GM18858 (cell line): ENCODE data around the gene DOK7.

ENCODE experiments used
- ATAC-seq: cut with Tn5 transposase; IDR thresholded peaks from one replicate; pipeline ENCODE4 v1.9.1; 2021; ENCODE audit not compliant: unreplicated experiment

DOK7 gene

DNA sequence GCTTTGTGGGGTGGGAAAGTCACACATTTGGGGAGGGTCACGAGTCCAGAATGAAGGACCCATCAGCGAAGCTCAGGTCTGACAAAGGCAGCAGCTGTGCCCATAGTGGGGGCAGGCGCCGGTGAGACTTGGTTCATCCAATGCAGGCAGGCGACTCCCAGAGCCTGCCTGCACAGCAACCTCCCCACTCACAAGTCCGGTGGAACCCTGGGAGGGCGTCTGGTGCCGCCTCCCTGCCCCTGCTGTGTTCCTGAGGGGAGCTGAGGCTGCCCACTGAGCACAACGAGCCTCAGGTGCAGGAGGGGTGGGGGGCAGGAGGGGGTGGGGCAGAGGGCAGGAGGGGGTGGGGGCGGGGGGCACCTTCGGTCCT, 55.4 kb downstream of the DOK7 start:
- no peak for ATAC-seq

DNA sequence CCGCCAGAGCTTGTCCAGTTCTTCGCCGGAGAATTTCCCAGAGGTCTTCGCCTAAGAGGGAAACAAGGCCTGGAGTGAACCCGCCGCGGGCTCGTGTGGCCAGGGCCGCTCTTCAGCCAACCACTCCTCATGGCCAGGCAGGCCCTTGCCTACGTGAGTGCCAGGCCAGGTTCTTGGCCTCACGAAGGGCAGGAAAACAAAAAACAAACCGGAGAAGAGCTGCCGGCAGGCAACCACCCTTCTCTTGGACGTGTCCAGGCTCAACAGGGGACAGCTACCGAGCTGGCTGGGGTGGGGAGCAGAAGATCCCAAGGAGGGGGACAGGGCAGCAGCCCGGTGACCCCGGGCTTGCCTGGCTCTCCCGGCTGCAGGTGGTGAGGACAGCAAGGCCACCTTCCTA, 55.8 kb downstream of the DOK7 start:
- ATAC-seq = no peak

DNA sequence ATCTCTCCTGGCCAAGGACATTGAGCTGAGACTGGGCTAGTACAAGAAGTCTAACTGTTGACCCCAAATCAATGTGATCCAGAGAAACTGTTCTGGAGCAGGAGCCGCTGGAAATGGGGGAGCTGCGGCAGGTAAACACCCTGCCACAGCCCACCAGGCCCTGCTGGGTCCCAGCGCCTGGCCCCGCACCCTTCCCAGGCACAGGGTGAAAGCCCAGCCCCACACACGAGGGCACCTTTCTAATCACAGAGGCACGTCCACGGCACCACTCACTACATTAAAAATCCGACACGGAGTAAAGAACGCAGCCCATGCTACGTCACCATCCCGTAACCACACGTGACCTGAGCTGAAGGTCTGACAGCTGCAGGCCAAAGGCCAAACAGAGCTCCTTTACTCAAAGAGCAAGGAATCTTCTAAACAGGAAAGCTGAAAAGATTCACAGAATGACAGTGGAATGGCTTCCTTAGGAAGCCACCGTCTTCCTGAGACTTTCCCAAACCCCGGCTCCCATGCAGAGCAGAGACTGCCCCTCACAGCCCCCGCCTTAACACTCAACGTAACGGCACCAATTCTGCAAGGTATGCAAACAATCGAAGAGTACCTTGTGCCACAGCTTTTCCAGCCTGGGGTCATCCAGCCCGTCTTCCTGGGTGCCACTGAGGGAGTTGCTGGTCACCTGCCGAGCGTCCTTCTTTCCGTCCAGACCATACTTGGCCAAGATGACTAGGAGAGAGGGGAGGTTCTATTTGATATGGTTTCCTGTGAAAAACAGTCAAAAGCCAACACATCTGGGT, 56.6 kb downstream of the DOK7 start:
- ATAC-seq = no peak

DNA sequence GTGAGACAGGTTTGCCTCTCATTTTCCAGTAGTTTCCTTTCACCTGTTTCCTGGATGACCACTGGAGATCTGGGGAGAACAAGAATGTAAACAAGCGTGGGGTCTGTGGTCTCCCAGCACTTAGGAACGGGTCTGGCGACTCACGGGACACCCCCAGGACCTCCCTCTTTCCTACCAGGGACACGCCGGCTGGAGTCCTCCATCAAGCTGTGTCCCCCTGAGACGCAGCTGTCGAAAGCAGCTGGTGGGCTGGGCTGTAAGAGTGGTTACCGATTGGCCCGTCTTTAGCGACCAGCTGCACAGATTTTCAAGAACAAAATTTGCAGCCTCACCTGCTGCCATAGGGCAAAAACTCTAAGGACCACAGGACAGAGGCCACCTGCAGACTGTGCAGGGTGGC, 57.2 kb downstream of the DOK7 start:
- ATAC-seq = no peak

DNA sequence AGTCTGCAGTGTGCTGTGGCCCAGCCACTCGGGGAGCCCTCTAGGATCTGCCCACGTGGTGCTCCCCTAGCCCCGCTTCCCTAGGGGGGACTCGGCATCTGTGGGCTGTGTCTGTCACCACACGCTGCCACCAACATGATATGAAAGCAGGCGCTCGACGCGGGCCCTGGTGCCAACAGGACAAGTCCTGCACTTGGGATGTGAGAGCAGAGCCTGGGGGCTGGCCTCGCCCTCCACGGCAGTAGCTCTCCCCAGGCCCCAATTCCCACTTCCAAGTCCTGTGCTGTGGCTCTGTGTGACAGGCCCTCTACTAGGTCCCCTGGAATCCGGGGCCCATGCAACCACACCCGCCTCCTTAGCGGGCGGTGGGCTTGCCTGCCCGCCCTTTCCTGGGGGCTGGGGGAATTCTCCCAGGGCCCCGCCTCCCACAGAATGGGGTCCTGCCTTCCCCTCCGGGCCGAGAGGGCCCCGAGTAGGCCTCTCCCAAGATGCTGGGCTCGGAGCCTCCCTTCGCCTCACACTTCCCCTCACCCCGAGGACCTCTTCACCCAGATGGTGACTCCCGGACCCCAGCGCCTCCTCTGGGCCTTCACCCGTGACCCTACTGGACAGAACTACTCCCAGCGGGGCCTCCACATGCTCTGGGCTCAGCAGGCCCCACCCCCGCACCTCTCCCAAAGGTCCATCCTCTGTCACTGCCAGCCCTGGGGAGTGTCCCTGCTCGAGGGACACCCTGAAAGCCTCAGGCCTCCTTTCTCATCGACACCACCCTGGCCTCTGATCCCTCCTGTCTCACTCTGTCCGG, 57.9 kb downstream of the DOK7 start:
- no peak for ATAC-seq

DNA sequence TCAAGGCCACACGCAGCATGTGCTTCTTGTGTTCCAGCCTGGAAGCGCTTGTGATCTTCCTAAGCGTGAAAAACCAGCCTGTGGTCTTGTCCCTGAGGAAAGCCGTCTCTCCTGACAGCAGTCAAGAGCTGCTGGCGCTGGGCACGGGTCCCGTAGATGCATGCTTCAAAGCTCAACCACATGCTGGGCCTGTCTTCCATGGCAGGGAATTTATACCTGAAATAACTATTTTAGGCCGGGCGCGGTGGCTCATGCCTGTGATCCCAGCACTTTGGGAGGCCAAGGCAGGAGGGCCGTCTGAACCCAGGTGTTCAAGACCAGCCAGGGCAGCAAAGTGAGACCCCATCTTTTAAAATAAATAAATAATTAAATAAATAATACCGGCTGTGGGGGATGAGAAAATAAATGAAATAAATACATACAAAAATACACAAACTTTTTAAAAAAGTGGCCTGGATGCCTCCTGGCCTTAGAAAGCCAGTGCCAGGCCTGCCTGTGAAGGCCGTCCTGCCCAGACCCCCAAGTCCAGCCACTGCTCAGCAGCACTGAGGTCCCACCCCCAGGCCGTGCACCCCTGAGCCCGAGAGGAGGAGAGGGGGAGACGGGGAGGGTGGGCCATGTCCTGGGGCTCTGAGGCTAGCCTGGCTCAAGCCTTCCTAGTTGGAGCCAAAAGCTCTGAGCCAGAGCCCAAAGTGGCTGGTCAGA, 58.7 kb downstream of the DOK7 start:
- ATAC-seq = no peak

DNA sequence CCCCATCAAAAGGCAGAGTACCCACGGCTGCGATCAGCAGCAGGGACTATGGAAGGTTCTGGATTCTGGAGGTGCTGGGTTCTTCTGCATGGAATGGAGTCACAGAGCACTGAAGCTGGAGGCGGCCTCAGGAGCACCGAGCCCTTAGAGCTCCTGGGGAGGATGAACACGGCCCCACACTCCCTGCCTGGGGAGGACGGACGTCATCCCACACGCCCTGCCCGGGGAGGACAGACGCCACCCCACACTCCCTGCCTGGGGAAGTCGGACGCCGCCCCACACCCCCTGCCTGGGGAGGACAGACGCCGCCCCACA, 59.2 kb downstream of the DOK7 start:
- ATAC-seq = no peak

DNA sequence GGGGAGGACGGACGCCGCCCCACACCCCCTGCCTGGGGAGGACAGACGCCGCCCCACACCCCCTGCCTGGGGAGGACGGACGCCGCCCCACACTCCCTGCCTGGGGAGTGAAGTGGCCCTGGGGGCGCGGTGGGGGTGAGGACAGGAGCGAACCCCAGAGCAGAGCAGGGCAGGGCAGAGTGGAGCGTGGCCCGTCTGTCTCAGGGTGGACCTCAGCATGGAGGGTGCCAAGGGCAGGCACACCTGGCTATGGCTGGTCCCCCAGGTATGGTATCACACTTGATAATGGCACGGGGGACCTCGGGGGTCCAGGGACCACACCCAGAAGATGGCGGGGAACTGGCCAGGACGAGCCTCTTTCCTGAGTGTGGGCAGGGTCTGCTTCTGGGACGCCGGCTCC, 59.5 kb downstream of the DOK7 start:
- ATAC-seq = no peak

DNA sequence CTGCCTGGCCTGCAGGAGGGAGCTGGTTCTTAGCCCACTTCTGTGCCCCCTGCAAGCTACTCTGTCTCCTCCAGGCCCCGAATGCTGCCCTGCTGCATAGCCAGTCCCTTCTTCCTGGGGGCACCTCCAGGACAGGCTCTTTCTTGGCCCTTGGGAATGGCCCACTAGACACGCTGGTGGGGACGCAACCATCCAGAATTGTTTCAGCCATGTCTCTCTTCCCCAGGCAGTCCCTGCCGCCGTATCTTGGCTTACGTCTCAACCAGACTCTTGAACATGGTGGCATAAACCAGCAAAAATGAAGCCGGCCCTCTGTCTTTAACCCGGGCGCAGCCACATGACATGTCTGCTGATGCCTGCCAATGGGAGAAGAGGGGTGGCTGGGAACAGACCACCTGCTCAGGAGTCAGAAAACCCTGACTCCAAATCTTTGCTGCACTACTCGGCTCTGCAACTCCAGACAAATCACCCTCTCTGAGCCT, 60.1 kb downstream of the DOK7 start:
- no peak for ATAC-seq

DNA sequence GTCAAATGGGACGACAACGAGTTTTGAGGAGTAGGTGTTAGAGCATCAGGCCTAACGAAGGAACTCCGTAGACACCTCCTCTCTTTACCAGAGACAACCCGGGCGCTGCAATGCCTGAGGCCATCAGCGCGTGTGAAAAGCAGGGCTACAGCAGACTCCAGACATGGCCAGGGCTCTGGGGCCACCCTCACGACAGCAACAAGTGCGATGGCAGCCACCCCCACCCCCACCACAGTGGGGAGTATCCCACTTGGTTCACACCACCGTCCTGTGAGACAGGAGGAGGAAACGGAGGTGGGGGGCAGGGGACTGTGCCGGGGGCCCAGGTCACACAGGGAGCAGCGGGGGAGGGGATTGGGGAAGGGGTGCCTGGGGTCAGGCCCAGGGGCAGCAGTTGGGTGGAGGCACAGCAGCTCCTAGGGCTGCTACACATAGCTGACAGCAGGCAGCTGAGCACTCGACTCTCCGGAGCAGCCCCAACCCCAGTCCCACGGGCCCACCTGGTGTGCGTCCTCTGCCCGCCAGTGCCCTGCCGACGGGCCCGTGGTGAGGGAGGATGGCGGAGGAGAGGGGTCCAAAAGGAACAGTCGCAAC, 60.6 kb downstream of the DOK7 start:
- ATAC-seq = no peak

DNA sequence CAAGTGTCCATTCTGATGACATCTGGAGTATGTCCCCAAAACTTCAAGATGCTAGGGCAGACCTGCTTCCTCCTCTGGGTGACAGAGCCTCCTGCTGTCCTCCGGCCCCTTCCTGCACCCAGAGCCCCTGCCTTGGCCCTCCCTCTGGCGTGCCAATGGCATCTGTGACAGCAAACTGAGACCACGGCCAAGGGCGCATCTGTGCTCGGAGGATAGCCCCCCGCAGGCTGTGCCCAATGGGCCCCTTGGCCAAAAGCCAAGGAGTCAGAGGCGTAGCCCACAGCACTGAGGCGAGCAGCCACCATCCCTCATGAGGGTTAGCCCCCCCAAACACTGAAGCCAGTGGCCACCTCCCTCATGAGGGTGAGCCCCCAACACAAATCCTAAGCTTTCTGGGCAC, 61.2 kb downstream of the DOK7 start:
- ATAC-seq = no peak

DNA sequence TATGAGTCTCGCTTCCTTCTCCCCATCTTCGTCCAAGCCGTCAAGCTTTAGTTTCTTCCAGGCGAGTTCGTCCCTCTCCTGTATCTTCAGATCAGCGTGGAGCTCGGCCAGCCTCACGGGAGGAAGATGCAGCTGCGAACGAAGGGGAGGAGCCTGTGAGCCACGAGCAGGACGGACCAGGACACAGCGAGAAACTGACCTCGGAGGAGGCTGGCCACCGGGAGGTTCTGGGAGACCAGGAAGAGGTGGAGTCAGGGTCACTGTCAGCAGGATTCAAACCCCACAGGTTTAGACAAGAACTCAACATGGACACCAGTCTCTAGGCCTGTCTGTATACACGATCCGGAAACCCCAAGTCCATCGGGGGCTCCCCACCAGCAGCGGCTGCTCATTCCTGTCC, 61.8 kb downstream of the DOK7 start:
- no peak for ATAC-seq

DNA sequence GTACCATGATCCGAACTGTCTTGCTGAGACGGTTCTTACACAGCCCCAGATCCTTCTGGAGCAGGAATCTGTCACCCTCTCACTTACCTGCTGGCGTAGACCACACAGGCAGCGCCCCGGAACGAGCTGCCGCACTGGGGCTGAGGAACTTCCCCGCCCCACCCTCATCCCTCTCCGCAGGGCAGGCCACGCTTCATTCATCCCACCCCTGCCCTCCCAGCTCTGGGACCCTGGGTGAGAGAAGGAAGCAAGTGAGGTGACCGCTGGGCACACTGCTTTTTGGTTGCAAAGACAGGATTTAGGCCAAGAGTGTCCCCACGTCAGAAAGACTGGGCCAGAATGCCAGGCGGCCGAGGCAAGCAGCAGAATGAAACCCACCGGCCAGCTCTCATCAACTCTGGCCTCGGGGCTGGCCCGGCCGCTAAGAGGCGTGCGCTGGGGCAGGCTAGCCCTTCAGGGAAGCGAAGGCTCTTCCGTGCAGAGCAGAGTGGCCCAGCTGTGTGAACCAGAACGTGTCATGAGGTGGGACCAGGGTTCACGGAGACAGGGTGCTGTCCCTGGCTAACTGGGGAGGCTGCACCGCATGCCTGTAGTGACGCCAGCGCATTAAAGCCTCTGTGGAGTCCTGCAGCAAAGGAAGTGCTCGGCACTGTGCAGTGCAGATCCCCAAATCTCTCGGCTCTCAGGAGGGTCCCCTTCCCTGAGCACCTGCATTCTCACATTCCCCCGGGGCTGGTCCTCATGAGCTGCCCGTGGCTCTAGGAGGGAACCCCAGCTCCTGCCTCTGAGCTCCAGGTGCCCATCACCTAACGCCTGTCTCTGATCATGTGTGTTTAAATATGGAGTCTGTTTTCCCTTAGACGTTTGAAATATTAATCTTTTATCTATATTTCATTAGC, 62.7 kb downstream of the DOK7 start:
- ATAC-seq = no peak

DNA sequence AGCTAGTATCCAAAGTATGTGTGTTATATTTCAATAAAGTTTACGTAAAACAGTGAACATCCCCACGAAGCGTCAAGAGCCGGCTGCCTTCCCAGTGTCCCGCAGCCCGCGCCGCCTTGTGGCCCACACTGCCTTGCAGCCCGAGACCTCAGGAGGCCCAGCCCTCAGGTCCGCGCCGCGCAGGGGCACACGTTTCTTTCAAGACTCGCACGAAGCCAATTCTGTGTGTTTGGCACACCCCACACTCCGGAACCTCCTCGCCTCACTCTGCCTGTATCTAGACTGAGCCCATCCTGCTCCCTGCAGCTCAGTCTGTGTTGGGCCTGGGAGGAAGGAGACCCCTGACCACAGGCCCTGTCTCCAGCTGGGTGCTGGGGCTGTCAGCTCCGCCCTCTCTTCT, 63.4 kb downstream of the DOK7 start:
- no peak for ATAC-seq

DNA sequence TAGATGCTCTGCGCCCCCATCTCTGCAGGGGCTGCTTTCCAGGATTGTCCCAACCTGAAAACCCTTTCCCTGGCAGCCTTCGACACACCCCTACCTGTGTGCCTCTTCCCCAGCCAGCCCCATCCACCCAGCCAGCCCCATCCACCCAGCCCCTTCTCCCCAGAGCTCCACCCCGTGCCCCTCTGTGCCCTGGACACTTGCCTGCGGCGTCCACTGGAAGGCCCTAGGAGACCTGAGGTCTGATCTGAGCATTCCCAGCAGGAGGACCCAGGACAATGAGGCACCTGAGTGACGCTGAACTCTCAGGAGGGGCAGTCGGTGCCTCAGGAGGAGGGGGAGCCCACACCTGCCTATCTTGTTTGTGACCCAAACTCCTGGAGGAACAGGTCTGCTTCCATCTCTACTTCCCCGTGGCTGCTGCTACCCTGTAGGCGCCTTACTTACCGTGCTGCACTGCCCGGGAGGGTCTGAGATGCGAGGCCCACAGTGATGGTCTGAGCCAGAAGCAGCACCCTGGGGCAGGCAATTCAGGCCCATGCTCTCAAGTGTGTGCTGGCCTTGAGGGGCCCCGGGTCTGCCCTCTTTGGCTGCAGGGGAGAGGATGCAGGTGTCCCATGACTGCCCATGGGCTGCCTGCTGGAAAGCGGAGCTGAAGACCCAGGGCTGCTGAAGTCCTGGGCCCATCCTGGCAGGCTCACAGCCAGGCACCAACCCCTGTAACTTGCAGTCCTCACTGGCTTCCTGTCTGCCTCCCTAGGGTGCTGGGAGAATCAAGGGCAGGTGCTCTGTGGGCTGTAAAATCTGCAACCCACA, 64.2 kb downstream of the DOK7 start:
- ATAC-seq = no peak

DNA sequence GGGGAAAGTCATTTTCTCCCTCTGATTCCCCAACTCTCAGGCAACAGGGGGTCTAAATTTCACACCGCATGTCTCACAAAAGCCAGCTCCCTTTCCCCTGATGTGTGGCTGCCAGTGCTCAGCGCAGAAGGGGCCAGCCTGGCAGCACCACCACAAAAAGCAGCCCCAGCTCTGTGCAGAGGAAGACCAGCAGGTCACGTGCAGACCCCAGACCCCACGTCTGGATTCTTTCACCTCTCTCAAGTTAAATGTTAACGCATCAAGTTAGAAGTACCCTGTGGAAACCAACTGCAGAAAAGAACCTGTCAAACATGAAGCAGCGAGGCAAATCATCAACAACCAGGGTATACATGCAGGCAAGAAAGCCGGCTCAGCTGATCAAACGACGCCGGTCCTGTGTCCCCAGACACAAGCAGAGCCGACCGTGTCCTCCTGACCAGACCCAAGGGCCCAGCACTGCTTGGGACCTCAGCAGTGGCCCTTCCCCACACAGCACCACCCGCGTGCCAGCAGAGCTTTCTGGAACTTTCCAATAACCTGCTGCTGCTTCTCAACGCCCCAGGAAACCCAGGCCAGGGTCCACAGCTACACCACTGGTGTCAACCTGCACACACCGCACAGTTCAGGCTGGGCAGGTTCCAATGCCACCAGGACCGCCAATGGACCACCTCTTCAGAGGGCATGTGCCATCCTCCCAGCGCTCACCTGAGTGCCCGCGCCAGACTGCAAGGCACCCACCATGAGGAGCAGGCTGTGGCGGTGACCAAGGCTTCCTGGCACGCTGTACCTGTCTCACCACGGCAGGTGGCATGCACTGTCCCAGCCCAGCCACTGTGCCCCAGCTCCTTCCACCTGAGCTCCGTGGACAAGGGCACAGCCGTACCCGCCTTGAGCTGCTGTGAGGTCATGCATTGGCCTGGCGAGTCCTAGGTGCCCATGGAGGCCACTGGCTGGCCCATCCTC, 65.1 kb downstream of the DOK7 start:
- ATAC-seq = no peak

DNA sequence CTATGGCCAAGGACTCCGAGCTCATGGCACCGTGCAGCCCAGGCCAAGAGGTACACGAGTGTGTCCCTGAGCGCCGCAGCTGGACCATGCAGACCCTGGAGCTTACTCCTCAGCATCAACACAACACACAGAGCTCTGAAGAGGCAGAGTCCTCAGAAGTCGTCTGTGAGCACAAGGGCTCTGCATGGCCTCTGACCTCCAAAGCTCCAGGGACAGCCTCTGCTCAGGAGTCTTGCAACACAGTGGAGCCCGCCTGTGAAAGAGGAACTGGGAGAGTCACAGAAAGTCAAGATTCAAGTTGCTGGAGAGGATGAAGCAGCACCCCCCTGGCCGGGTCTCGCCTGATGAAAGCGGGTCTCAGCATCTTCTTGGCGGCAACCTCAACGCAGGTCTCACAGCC, 66.3 kb downstream of the DOK7 start:
- ATAC-seq = no peak

DNA sequence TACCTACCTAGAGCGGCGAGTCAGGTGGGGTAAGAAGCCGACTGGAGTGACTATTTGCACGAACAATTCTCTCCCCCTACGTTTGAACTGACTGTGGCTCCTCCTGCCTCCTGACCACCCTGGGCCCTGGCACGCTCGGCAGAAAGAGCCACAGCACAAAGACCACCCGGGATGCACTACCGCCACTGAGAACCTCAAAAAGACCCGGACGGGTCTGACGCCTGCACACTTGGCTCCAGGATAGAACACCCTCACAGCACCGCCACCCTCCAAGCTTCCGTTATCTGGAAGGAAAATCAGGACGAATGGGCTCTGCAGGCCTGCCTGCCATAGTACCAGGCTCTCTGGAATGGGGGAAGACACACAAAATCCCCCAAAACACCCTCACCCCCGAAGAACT, 66.9 kb downstream of the DOK7 start:
- no peak for ATAC-seq
